Kidney epithelial cell (primary cell): ENCODE measurements around the gene ATF3. TPM values are rescaled to one million over a fixed set of nuclear protein-coding genes. Genes with fewer than 3 reads are reported as not detected.

Source experiments
- DNase-seq: peaks from one replicate; pipeline ENCODE4 v3.0.0-alpha.2; 2010; ENCODE audit warnings: low read depth
- H3K27me3 ChIP-seq: 2 replicates; pipeline ENCODE4 v1.6.0; 2011; ENCODE audit warnings: low read length; ENCODE audit not compliant: control insufficient read depth, insufficient read depth
- H3K36me3 ChIP-seq: 2 replicates; pipeline ENCODE4 v1.5.1; 2011; ENCODE audit warnings: low read length; ENCODE audit not compliant: control insufficient read depth, insufficient read depth
- H3K4me3 ChIP-seq: 2 replicates; pipeline ENCODE4 v1.5.1; 2011; ENCODE audit warnings: low read depth, mild to moderate bottlenecking, control low read depth, low read length
- total RNA-seq: library from RNA; depleted of rRNA; stranded (reverse); fragments of >200 nt; gene quantifications from 2 replicates; pipeline ENCODE4 v1.2.3, GENCODE V29; 2015
- TF ChIP-seq, protein P1 (sequence below): IDR thresholded peaks from 2 replicates; pipeline ENCODE4 v1.5.1; 2011; ENCODE audit warnings: mild to moderate bottlenecking, moderate library complexity, low read length, control low read depth, inconsistent platforms; ENCODE audit not compliant: insufficient read depth, poor library complexity, severe bottlenecking

The ATF3 gene
- total RNA-seq, 1 donor from 2014 or later, result 99.2 TPM

DNA sequence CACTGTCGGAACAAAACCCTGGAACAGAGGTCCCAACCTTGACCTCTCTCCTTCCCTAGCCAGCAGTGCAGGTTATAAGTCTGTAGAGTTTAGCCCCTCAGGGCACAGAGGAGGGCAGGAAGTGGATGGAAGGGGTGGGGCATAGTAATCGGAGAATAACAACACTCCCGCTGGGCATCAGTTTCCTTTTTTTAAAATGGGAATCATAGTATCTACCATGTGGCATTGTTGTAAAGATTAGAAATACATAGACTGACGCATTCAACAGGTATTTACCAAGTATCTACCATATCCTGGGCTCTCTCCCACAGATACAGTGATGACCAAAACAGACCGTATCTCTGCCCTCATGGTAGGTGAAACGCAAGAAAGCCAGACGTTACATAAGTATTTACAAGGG, 24.9 kb upstream of the ATF3 start:
- no peak overlapping the region for H3K4me3 ChIP-seq
- no peaks in the 10 kb centered on the region for H3K27me3 ChIP-seq
- no peaks in the 10 kb centered on the region for H3K36me3 ChIP-seq
- TF ChIP-seq, protein P1, sequence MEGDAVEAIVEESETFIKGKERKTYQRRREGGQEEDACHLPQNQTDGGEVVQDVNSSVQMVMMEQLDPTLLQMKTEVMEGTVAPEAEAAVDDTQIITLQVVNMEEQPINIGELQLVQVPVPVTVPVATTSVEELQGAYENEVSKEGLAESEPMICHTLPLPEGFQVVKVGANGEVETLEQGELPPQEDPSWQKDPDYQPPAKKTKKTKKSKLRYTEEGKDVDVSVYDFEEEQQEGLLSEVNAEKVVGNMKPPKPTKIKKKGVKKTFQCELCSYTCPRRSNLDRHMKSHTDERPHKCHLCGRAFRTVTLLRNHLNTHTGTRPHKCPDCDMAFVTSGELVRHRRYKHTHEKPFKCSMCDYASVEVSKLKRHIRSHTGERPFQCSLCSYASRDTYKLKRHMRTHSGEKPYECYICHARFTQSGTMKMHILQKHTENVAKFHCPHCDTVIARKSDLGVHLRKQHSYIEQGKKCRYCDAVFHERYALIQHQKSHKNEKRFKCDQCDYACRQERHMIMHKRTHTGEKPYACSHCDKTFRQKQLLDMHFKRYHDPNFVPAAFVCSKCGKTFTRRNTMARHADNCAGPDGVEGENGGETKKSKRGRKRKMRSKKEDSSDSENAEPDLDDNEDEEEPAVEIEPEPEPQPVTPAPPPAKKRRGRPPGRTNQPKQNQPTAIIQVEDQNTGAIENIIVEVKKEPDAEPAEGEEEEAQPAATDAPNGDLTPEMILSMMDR, result no peak
- no peak for DNase-seq

DNA sequence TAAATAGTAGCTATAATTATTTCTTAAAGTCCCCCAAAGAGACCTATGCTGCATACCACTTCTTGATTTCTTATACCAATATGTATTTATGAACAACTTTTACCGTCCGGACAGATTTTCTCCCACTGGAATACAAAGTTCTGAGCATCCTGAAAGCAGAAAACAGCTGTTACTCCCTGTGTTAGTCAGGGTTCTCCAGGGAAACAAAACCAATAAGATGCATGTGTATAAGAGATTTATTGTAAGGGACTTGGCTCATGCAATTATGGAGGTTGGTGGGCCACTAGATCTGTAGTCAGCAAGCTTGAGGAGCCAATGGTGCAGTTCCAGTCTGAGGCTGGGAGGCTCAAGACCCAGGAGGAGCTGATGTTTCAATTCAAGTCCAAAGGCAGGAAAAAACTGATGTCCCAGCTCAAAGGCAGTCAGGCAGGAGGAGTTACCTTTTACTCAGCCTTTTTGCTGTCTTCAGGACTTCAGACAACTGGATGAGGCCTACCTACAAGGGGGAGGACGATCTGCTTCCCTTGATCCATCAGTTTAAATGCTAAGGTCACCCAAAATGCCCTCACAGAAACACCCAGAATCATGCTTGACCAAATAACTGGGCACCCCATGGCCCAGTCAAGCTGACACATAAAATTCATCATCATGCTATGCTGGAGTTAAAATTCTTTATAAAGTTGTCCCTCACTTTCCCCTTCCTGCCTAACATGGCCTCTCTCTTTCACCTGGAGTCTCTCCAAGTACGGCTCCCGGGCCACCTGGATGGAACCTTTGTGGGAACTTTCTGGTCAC, 24.3 kb upstream of the ATF3 start:
- TF ChIP-seq, protein P1, result no peak
- Histone ChIP-seq H3K4me3 (no peak overlapping the region), H3K36me3 (no peaks in the 10 kb centered on the region), H3K27me3 (no peaks in the 10 kb centered on the region)
- DNase-seq, result no peak

DNA sequence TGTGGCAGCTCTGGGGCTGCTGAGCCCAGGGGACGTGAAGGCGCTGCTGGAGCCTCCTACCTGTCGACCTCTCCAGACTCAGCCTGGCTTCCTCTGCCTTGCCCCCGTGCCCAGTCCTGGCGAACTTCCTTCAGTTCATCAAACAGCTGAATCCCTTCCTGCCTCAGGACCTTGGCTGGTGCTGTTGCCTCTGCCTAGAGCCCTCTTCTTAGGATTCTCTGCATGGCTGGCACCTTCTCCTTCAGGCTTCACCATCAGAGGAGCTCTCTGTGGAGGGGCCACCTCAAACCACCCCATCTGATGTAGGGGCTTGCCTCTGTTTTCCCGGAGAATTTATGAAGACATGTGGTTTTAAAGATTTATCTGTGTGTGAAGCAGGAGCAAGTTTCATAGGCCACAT, 23.4 kb upstream of the ATF3 start:
- H3K27me3 ChIP-seq, result no peaks in the 10 kb centered on the region
- no peaks in the 10 kb centered on the region for H3K36me3 ChIP-seq
- TF ChIP-seq, protein P1, result no peak
- H3K4me3 ChIP-seq, result no peak overlapping the region
- no peak for DNase-seq

DNA sequence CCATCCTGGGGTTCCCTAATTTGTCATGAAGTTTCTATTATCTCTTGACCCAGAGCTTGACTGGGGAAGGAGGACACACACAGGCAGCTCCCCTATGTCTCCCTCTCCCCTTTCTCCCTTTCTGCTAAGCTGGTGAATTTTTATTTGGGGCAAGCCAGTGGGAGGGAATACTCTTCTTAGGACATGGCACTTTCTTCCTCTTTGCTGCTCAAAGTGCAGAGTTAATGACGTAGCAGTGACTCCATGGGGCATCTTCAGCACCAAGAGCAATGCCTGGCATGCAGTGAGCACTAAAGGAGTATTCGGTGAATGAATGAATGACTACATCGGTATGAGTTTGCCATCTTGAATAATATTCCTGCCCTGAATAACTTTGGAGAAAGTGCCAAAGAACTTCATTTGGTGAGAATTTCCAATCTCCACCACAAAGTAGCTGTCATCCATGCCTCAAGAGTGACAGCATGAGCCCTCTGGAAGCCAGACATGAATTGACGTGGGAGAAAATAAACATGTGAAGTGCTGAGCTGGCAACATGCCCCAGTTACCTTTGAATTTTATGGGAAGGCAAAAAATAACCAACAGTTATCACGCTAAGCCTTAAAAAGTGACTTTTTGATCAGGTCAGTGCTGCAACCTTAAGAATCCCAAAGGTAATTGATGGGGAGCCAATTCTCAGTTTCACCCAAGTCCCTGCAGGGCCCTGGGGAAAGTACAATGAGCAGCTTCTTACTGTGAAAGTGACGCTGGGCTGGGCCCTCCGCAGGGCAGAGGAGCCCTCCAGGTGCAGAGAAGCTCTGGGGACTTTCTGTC, 22.1 kb upstream of the ATF3 start:
- Histone ChIP-seq H3K36me3 (no peaks in the 10 kb centered on the region), H3K27me3 (no peaks in the 10 kb centered on the region), H3K4me3 (no peak overlapping the region)
- TF ChIP-seq, protein P1, result no peak
- DNase-seq, result no peak

DNA sequence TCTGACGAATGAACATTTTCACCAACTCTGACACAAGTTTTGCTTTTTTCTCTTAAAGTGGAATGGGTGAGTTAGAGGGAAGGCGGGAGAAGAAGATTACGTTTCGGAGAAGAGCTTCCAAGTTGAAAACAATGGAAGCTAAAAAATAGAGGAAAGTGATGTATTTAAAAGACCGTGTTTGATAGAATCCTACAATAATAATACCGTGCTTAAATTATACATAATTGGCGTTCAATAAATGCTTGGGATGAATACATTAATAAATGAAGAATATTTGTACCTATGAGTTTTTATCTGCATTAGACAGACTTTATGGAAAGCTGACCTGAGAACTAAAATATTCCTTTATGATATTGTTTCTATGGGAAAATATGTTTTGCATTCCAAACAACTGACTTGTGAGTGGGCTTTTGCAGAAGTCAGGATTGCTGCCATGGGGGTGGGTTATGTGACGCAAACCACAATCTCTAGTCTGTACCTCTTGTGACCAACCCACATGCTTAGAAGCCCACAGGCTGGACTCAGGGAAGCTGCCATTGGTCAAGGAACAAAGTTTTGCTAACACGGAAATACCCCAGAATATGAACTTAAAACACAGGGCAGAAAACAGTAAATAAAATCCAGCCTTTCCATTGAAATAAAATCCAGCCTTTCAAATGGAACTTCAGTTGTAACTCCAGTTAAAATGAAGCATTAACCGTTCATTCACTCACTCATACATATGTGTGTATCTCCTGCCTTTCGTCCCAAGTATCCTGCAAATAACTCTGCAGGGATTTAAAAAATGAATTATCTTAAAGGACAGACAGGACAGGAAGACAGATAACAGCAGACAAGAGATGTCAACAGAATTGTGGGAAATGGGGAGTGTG, 21.3 kb upstream of the ATF3 start:
- no peaks in the 10 kb centered on the region for H3K27me3 ChIP-seq
- no peaks in the 10 kb centered on the region for H3K36me3 ChIP-seq
- DNase-seq, result no peak
- TF ChIP-seq, protein P1, result no peak
- no peak overlapping the region for H3K4me3 ChIP-seq
